Ovary (tissue), 9 donors: ENCODE results near the gene OOSP1. TPM values are rescaled to one million over a fixed set of nuclear protein-coding genes. Genes with fewer than 3 reads are reported as not detected.

Source experiments
- DNase-seq, 5 donors: peaks; one replicate each; pipeline ENCODE4 v3.0.0-alpha.2; 2019 to 2020
- H3K27ac ChIP-seq, 2 donors: fragments of 200-600 bp; one replicate each; pipeline versions ENCODE4 v1.5.1 to v1.8.0; 2019 to 2022
- H3K27me3 ChIP-seq: fragments of 200-600 bp; one replicate; pipeline ENCODE4 v1.8.0; 2022
- H3K36me3 ChIP-seq: fragments of 200-600 bp; sonication (generic); one replicate; pipeline ENCODE4 v1.5.1; 2019
- H3K4me1 ChIP-seq: one replicate; pipeline ENCODE4 v1.8.1; 2013; ENCODE audit warnings: mild to moderate bottlenecking, moderate library complexity; ENCODE audit not compliant: insufficient read depth
- H3K4me3 ChIP-seq: fragments of 200-600 bp; sonication (generic); one replicate; pipeline ENCODE4 v1.5.1; 2017
- H3K9me3 ChIP-seq, 2 donors: fragments of 200-600 bp in 1 of 2; sonication (generic) in 1 of 2; one replicate each; pipeline versions ENCODE4 v1.5.1 to v1.8.1; 2013 to 2019; ENCODE audit warnings: mild to moderate bottlenecking in 1 of 2, moderate library complexity in 1 of 2
- EP300 ChIP-seq: sonication (generic); formaldehyde crosslinking; IDR thresholded peaks from one replicate; pipeline ENCODE4 v1.6.1; 2017; ENCODE audit warnings: antibody characterized with exemption
- POLR2A ChIP-seq: fragments of 450-650 bp; IDR thresholded peaks from one replicate; pipeline ENCODE4 v1.6.1; 2017; ENCODE audit warnings: antibody characterized with exemption, mild to moderate bottlenecking, moderate library complexity
- WGBS, 3 donors: extraction: QIAGEN DNeasy Blood & Tissue Kit in 1 of 3; methylation state at CpG; one replicate each; pipeline versions ENCODE4 v1.1.5 to v1.1.7; 2013 to 2017; 5-methylcytosine and 5-hydroxymethylcytosine counted together
- intact Hi-C, 4 donors: fragments of 100-400 bp; cut with DNase I; formaldehyde crosslinking; loops; one replicate each; pipeline versions ENCODE4 v1.11.0 to v1.15.1; 2022 to 2023
- polyA plus RNA-seq, 2 donors: library from polyadenylated mRNA; stranded (reverse); fragments of 200-250 nt in 1 of 2; fragments of 350-450 nt in 1 of 2; fragmentation: Illumina TruSeq in 1 of 2; extraction: RNeasy Lipid Tissue Mini Kit (QIAGEN cat#74804) in 1 of 2; gene quantifications; one replicate each; pipeline ENCODE4 v1.2.3, GENCODE V29; 2013 to 2014
- total RNA-seq, 7 donors: library from RNA; depleted of rRNA in 2 of 7; stranded (reverse); fragments of >200 nt in 2 of 7; fragmentation: NEBNext Ultra II Directional in 3 of 7; extraction: Animal tissue kit (Norgen Biotek cat#: 25700) in 3 of 7; gene quantifications; one replicate each; pipeline versions ENCODE4 v1.1.0 to v1.2.4, GENCODE V29; 2016 to 2023
- TF ChIP-seq, protein P1 (sequence below), 3 donors: fragments of 450-650 bp in 2 of 3; fragments of 200-600 bp in 1 of 3; IDR thresholded peaks; one replicate each; pipeline versions ENCODE4 v1.5.1 to v1.8.0; 2016 to 2022; ENCODE audit warnings: antibody characterized with exemption in 3 of 3, mild to moderate bottlenecking in 1 of 3
- donor health status: DM: no; HTN: no; CAD: no; lungs with moderate emphysema.
- donor health status: DM: no; HTN: no; CAD: no.
- donor health status: Bipolar disorder and iron deficiency.
- donor health status: DM: yes; HTN: yes; CAD: no.
- donor health status: DM: no; HTN: no; CAD: no.
- donor health status: DM: yes; HTN: yes; CAD: no.

Gene OOSP1
- total and polyA plus RNA-seq, 9 donors, result not detected

DNA sequence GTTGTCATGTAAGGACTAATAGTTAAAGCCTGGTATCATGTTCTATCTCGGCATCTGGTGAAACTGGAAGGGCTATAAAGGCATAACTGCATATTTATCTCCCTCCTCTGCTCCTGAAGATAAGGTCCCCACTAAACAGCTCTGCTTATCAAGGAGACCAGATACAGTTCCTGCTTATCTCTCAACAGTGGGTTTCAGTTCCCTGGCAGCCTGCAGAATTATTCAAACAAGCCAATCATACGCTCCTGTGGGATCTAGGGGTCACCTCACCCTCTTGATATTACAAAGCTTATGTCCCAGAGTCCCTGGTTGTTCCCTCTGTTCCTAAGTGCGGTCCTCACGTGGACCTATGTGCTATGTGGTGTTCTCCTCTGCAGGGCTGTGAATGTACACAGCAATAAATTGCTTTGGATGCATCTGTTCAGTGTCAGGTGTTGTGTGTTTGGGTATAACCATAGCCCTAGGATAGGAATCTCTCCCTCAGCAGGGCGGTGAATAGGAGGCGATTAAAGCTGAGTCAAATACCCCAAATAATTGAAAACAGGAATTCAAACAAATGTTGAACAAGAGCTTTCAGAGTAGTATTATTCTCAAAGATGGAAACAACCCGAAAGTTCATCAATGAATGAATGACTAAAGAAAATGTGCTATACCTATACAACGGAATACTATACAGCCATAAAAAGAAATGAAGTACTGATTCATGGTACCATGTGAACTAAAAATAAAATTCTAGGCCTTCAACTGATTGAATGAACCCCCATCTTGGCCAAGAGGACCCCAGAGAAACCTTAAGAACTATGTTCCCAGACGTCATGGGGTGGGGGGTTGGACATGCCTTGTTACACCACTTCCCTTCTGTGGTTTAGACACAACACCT lies 22.5 kb downstream of the OOSP1 start:
- Histone ChIP-seq H3K27me3 (no peaks in the 10 kb centered on the region), H3K9me3 (no peaks in the 10 kb centered on the region), H3K36me3 (no peaks in the 10 kb centered on the region), H3K4me1 (no peaks in the 10 kb centered on the region), H3K27ac (no peak overlapping the region), H3K4me3 (no peak overlapping the region)
- intact Hi-C loops, result no loop called here
- WGBS, 3 donors, result 69 to 75% (median 73%) methylated on average over 9 of the region's 9 CpGs
- no peak for DNase-seq
- no peak for TF ChIP-seq EP300
- TF ChIP-seq, protein P1, sequence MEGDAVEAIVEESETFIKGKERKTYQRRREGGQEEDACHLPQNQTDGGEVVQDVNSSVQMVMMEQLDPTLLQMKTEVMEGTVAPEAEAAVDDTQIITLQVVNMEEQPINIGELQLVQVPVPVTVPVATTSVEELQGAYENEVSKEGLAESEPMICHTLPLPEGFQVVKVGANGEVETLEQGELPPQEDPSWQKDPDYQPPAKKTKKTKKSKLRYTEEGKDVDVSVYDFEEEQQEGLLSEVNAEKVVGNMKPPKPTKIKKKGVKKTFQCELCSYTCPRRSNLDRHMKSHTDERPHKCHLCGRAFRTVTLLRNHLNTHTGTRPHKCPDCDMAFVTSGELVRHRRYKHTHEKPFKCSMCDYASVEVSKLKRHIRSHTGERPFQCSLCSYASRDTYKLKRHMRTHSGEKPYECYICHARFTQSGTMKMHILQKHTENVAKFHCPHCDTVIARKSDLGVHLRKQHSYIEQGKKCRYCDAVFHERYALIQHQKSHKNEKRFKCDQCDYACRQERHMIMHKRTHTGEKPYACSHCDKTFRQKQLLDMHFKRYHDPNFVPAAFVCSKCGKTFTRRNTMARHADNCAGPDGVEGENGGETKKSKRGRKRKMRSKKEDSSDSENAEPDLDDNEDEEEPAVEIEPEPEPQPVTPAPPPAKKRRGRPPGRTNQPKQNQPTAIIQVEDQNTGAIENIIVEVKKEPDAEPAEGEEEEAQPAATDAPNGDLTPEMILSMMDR (IDR thresholded peaks at IDR 0.05), result no peak

- Histone ChIP-seq H3K4me1 (peaks cover 3% of the 10 kb centered on the region), H3K36me3 (no peaks in the 10 kb centered on the region), H3K27me3 (no peaks in the 10 kb centered on the region), H3K9me3 (no peaks in the 10 kb centered on the region), H3K27ac (no peak overlapping the region), H3K4me3 (no peak overlapping the region)
- intact Hi-C loops, result no loop called here
- 67 to 74% (median 69%) methylated on average over 2 of the region's 2 CpGs for WGBS, 3 donors
- no peak for DNase-seq
- TF ChIP-seq, protein P1 (IDR thresholded peaks at IDR 0.05), result no peak
- no peak for TF ChIP-seq POLR2A
- TF ChIP-seq EP300, result no peak
These were observed 23.9 kb downstream of the OOSP1 start for GRCh38 chr11:59962107-59962482.

- H3K4me3 ChIP-seq, result no peak within 1 kb of the TSS
- 89 to 93% (median 90%) methylated on average over 3 of the region's 3 CpGs for WGBS, 3 donors
- no peaks in the 10 kb centered on the region for H3K27me3 ChIP-seq
- no peaks in the 10 kb centered on the region for H3K9me3 ChIP-seq
- intact Hi-C loops, result no loop called here
- H3K4me1 ChIP-seq, result peaks cover 3% of the 10 kb centered on the region
- H3K36me3 ChIP-seq, result no peaks in the 10 kb centered on the region
- no peak for DNase-seq
- TF ChIP-seq EP300, result no peak
- TF ChIP-seq, protein P1 (IDR thresholded peaks at IDR 0.05), result no peak
- no peak for TF ChIP-seq POLR2A
- no peak within 1 kb of the TSS for H3K27ac ChIP-seq
These were observed 25.5 kb downstream of the OOSP1 start, which contains the start of gene OOSP4A for GRCh38 chr11:59963733-59964132. Gene OOSP4A (plus strand): TSS chr11:59964033. CDS start chr11:59964033, 0 bp downstream.

GRCh38 chr11:59965424-59965823 lies 27.2 kb downstream of the OOSP1 start:
- WGBS, 3 donors, result 53 to 75% (median 68%) methylated on average over 7 of the region's 7 CpGs
- no peaks in the 10 kb centered on the region for H3K9me3 ChIP-seq
- H3K4me3 ChIP-seq, result no peak overlapping the region
- intact Hi-C loops, result no loop called here
- TF ChIP-seq EP300 (no peak), POLR2A (no peak)
- TF ChIP-seq, protein P1 (IDR thresholded peaks at IDR 0.05), result no peak
- H3K27ac ChIP-seq, result no peak overlapping the region
- peaks cover 3% of the 10 kb centered on the region for H3K4me1 ChIP-seq
- DNase-seq, result no peak
- no peaks in the 10 kb centered on the region for H3K36me3 ChIP-seq
- no peaks in the 10 kb centered on the region for H3K27me3 ChIP-seq
